Subcutaneous adipose tissue (tissue), 4 donors: ENCODE data around the gene BAG2. TPM values are rescaled to one million over a fixed set of nuclear protein-coding genes. Genes with fewer than 3 reads are reported as not detected.

Experiments used
- total RNA-seq, 4 donors: library from RNA; depleted of rRNA; stranded (reverse); fragments of >200 nt; gene quantifications; one replicate each; pipeline ENCODE4 v1.1.0, GENCODE V29; 2016
- TF ChIP-seq, protein P1 (sequence below): fragments of 450-650 bp; IDR thresholded peaks from one replicate; pipeline ENCODE4 v1.5.1; 2016; ENCODE audit warnings: low read depth, mild to moderate bottlenecking, control low read depth, antibody characterized with exemption, moderate library complexity

Gene BAG2
- total RNA-seq, 4 donors from 2014 or later, result 3.0 to 5.9 (median 3.8) TPM

GRCh38 chr6:57221936-57222742, 50.0 kb downstream of the BAG2 start, which contains the start of gene RAB23:
TSS of gene RAB23 (minus strand) at chr6:57222307. CDS start at chr6:57210380, 11,927 bp downstream.
- TF ChIP-seq, protein P1, sequence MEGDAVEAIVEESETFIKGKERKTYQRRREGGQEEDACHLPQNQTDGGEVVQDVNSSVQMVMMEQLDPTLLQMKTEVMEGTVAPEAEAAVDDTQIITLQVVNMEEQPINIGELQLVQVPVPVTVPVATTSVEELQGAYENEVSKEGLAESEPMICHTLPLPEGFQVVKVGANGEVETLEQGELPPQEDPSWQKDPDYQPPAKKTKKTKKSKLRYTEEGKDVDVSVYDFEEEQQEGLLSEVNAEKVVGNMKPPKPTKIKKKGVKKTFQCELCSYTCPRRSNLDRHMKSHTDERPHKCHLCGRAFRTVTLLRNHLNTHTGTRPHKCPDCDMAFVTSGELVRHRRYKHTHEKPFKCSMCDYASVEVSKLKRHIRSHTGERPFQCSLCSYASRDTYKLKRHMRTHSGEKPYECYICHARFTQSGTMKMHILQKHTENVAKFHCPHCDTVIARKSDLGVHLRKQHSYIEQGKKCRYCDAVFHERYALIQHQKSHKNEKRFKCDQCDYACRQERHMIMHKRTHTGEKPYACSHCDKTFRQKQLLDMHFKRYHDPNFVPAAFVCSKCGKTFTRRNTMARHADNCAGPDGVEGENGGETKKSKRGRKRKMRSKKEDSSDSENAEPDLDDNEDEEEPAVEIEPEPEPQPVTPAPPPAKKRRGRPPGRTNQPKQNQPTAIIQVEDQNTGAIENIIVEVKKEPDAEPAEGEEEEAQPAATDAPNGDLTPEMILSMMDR, result no peak

DNA sequence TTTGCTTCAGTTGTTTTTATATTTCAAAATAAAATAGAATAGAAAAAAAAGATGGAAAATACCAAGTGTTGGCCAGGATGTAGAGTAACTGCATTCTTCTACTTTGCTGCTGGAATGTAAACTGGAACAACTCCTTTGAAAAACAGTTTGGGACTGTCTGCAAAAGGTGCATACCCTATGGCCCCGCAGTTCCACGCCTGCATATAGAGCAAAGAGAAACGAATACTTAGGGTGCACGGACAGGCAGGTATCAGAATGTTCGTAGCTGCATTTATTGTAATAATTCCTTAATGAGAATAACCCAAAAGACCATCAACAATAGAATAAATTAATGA, 50.6 kb downstream of the BAG2 start:
- TF ChIP-seq, protein P1, result no peak

DNA sequence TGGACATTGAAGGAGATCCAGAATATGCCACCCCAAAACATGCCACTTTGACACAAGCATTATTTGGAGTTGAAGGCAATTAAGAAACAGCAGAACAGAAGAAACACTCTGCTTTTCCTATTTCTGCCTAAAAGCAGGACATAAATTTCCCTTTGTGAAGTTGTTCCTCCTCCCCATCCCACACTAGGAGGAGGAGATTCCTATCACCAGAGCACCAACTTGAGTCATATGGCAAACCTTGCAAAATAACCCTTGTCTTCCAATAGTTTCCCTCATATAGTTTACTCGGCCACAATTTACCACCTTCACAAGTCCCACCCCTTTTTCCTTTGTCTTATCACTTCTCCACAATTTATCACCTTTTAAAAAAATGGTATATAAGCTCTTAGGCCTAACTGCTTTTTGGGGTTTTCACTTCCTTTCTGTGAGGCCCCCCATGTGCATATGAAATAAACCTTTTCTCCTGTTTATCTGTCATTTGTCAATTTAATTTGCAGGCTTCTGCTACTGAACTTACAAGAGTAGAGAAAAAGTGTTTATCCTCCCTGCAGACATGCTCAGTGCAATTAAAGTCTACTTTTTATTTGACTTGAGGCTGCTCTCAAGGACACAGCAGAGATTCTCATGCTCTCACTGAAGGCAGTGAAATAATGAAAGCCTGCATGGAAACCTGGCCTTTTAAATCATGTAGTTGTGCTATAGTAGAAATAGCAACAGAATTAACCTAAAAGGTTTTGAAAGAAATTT, 52.8 kb downstream of the BAG2 start:
- TF ChIP-seq, protein P1, result no peak

GRCh38 chr6:57226221-57226620, 54.1 kb downstream of the BAG2 start:
- TF ChIP-seq, protein P1, result no peak

Other genes starting within 250 kb of the BAG2 start
- 1 to 10 TPM in 2 of 4 donors, under 1 TPM in 1, not detected in 1; 0.98 to 1.8 (median 1.5) TPM for gene BEND6, start 217.2 kb upstream of the BAG2 start, total RNA-seq
- gene KIAA1586, start 125.6 kb upstream of the BAG2 start, total RNA-seq, result 10 to 100 TPM in 3 of 4 donors, 1 to 10 TPM in 1; 9.4 to 12.2 (median 11.6) TPM
- gene ZNF451, start 82.1 kb upstream of the BAG2 start, total RNA-seq, result 10 to 100 TPM; 64.3 to 83.5 (median 73.8) TPM
- gene RAB23, start 50.0 kb downstream of the BAG2 start, total RNA-seq, result 10 to 100 TPM in 2 of 4 donors, 1 to 10 TPM in 2; 6.8 to 24.6 (median 11.3) TPM
- 10 to 100 TPM in 3 of 4 donors, 1 to 10 TPM in 1; 5.7 to 11.0 (median 10.5) TPM for gene PRIM2, start 145.3 kb downstream of the BAG2 start, total RNA-seq